Keratinocyte (primary cell): ENCODE data around the gene PLA2G4C.

ENCODE experiments used
- EZH2 ChIP-seq: IDR thresholded peaks from one replicate; pipeline ENCODE4 v1.6.1; 2012; ENCODE audit warnings: inconsistent platforms, mild to moderate bottlenecking, low read length, moderate library complexity
- TF ChIP-seq, protein P1 (sequence below), 3 experiments: IDR thresholded peaks in 1 of 3; conservative IDR thresholded peaks in 1 of 3; optimal IDR thresholded peaks in 1 of 3; 2 replicates in 2 of 3; 3 replicates in 1 of 3; pipeline versions ENCODE3 to v1.5.1; 2011; ENCODE audit warnings: low read length in 3 of 3, mild to moderate bottlenecking in 3 of 3, moderate library complexity in 2 of 3, control low read depth in 1 of 3, inconsistent platforms in 1 of 3; ENCODE audit not compliant: insufficient read depth in 2 of 3; ENCODE audit errors: extremely low read depth in 1 of 3

DNA sequence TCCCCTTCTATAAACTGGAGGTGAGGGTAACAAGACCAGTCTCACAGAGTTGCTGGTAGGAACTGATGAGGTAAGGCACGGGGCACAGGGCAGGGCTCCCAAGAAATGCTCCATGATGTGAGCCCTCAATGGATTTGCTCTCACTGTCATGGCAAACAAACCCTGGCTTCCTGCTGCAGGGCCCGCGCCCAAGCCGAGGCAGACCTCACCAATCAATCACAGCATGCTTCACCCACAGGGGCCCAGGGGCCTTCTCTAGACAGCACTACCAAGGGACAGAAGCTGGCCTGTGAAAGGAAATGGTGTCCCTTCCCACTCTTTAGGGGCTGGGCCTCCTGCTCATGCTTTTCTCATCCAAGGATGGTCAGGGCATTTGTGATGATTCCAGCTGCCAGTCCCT is 25.9 kb upstream of the PLA2G4C start:
- TF ChIP-seq, protein P1, sequence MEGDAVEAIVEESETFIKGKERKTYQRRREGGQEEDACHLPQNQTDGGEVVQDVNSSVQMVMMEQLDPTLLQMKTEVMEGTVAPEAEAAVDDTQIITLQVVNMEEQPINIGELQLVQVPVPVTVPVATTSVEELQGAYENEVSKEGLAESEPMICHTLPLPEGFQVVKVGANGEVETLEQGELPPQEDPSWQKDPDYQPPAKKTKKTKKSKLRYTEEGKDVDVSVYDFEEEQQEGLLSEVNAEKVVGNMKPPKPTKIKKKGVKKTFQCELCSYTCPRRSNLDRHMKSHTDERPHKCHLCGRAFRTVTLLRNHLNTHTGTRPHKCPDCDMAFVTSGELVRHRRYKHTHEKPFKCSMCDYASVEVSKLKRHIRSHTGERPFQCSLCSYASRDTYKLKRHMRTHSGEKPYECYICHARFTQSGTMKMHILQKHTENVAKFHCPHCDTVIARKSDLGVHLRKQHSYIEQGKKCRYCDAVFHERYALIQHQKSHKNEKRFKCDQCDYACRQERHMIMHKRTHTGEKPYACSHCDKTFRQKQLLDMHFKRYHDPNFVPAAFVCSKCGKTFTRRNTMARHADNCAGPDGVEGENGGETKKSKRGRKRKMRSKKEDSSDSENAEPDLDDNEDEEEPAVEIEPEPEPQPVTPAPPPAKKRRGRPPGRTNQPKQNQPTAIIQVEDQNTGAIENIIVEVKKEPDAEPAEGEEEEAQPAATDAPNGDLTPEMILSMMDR (optimal IDR thresholded peaks at IDR 0.05 in 1 of 3, IDR thresholded peaks at IDR 0.05 in 1 of 3, conservative IDR thresholded peaks at IDR 0.05 in 1 of 3; ENCODE audit: extremely low read depth in 1 of 3, insufficient read depth in 2 of 3, low read length in 3 of 3) = no peak
- no peak for TF ChIP-seq EZH2
